ENCODE data around the gene OTUD1. TPM values are rescaled to one million over a fixed set of nuclear protein-coding genes. Genes with fewer than 3 reads are reported as not detected.

The OTUD1 gene
- total RNA-seq, 1 experiment from 2014 or later, result 3.8 TPM

DNA sequence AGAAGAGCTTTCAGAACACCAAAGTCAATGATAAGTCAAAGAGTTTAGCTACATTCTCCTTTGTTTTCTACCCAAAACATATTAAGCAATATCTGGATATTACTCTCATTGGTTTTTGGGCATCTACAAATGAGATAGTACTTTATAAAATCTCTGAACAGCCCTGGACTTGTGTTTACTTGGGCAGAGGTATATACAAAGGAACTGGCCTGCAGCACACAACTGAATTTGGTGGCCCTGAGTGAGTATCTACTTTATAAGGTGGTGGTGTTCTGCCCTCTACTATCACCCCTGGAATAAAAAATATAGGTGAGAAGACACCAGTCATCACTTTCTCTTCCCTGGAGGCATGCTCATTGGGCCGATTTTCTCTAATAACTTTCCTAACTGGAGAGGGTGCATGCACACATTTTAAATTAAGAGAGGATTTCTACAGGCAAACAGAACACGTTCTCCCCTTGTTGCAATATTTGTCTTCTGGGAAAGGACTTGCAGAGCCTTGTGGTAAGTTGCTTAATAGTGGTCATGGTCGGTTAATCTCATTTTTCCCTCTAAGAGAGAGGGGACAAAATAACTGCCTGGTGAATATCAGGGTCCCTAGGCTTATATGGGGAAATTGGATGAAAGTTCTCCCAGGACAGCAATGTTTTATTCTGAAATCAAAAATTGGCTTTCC is 41.1 kb downstream of the OTUD1 start:
- Histone ChIP-seq H3K4me2 (ENCODE audit: insufficient read depth, insufficient read length, low read length) (no peak overlapping the region), H4K20me1 (ENCODE audit: control insufficient read depth, insufficient read depth, insufficient read length) (no peaks in the 10 kb centered on the region), H2BK5ac (ENCODE audit: insufficient read length, low read length) (no peak overlapping the region), H3K79me1 (ENCODE audit: insufficient read depth, low read depth, low read length, poor library complexity, severe bottlenecking) (no peaks in the 10 kb centered on the region), H2BK12ac (ENCODE audit: insufficient read length, low read depth, low read length) (no peak overlapping the region), H3K9ac (ENCODE audit: extremely low read depth, insufficient read length, low read length) (no peak overlapping the region), H3K4ac (ENCODE audit: low read depth, low read length) (no peak overlapping the region), H4K5ac (ENCODE audit: insufficient read length, low read depth, low read length) (no peak overlapping the region), H3K23me2 (ENCODE audit: insufficient read length, low read depth, low read length, poor library complexity, severe bottlenecking) (no peaks in the 10 kb centered on the region), H3K23ac (ENCODE audit: insufficient read length, low read depth, low read length) (no peak overlapping the region), H3K18ac (ENCODE audit: insufficient read length, low read depth, low read length) (no peak overlapping the region), H4K8ac (replicated peaks; ENCODE audit: insufficient read length, low read depth, low read length) (no peak overlapping the region), H2BK15ac (ENCODE audit: low read depth, low read length) (no peak overlapping the region), H3T11ph (ENCODE audit: low read length) (no peak overlapping the region), H2AFZ (ENCODE audit: low read length) (no peak overlapping the region), H2AK5ac (ENCODE audit: insufficient read length, low read length) (no peak overlapping the region), H3K27ac (ENCODE audit: insufficient read length, low read depth, low read length) (no peak overlapping the region), H3K27me3 (ENCODE audit: insufficient read depth, low read length) (no peaks in the 10 kb centered on the region), H4K91ac (ENCODE audit: insufficient read length, low read depth, low read length) (no peak overlapping the region), H3K14ac (ENCODE audit: insufficient read depth, low read length) (no peak overlapping the region), H3K56ac (ENCODE audit: insufficient read length, low read depth, low read length) (no peak overlapping the region), H3K9me3 (ENCODE audit: control insufficient read depth, low read depth, low read length) (no peaks in the 10 kb centered on the region), H3K79me2 (ENCODE audit: insufficient read depth, low read length) (no peaks in the 10 kb centered on the region), H2BK20ac (ENCODE audit: low read depth, low read length, poor library complexity, severe bottlenecking) (no peak overlapping the region), H3K4me1 (ENCODE audit: insufficient read depth, low read length) (no peaks in the 10 kb centered on the region), H2BK120ac (ENCODE audit: low read depth, low read length, poor library complexity, severe bottlenecking) (no peak overlapping the region)
- no peak for DNase-seq
- Mint-ChIP-seq H3K4me1 (no peaks in the 10 kb centered on the region), H3K9me3 (no peaks in the 10 kb centered on the region), H3K27ac (no peak overlapping the region), H3K27me3 (ENCODE audit: low read depth) (no peaks in the 10 kb centered on the region), H3K4me3 (no peak overlapping the region), H3K36me3 (ENCODE audit: insufficient read depth in 1 of 3, low read depth in 3 of 3) (no peaks in the 10 kb centered on the region; a peak in 1 of 7 replicates)
- TF ChIP-seq, protein P1, sequence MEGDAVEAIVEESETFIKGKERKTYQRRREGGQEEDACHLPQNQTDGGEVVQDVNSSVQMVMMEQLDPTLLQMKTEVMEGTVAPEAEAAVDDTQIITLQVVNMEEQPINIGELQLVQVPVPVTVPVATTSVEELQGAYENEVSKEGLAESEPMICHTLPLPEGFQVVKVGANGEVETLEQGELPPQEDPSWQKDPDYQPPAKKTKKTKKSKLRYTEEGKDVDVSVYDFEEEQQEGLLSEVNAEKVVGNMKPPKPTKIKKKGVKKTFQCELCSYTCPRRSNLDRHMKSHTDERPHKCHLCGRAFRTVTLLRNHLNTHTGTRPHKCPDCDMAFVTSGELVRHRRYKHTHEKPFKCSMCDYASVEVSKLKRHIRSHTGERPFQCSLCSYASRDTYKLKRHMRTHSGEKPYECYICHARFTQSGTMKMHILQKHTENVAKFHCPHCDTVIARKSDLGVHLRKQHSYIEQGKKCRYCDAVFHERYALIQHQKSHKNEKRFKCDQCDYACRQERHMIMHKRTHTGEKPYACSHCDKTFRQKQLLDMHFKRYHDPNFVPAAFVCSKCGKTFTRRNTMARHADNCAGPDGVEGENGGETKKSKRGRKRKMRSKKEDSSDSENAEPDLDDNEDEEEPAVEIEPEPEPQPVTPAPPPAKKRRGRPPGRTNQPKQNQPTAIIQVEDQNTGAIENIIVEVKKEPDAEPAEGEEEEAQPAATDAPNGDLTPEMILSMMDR (conservative IDR thresholded peaks at IDR 0.05), result no peak
- no CpG with 5 or more reads among the region's 3 CpGs for WGBS (ENCODE audit: extremely low coverage, insufficient read length, low lambda C conversion rate)
